Keratinocyte (primary cell): ENCODE data around the gene KCND2. TPM values are rescaled to one million over a fixed set of nuclear protein-coding genes. Genes with fewer than 3 reads are reported as not detected.

Experiments used
- DNase-seq: peaks from one replicate; pipeline ENCODE4 v3.0.0-alpha.2; 2011; ENCODE audit warnings: low read depth, missing footprints, low spot score
- FAIRE-seq: peaks from 2 replicates; lab custom pipeline; 2011; peaks lifted over from hg19 to GRCh38; lab: Jason Lieb, UNC
- H2AFZ ChIP-seq: 2 replicates; pipeline ENCODE4 v1.6.0; 2012; ENCODE audit warnings: low read length, control low read depth, inconsistent platforms; ENCODE audit not compliant: control insufficient read depth
- H3K27ac ChIP-seq: 2 replicates; pipeline ENCODE4 v1.5.1; 2011; ENCODE audit warnings: low read length; ENCODE audit not compliant: control insufficient read depth, insufficient read depth
- H3K27me3 ChIP-seq: 3 replicates; pipeline ENCODE4 v1.6.0; 2011; ENCODE audit warnings: low read length; ENCODE audit not compliant: control insufficient read depth, insufficient read depth; ENCODE audit errors: extremely low read depth
- H3K36me3 ChIP-seq, 2 experiments: 2 replicates in 1 of 2; 3 replicates in 1 of 2; pipeline ENCODE4 v1.5.1; 2011; ENCODE audit warnings: low read length in 2 of 2, mild to moderate bottlenecking in 1 of 2; ENCODE audit not compliant: control insufficient read depth in 2 of 2, insufficient read depth in 2 of 2; ENCODE audit errors: extremely low read depth in 1 of 2
- H3K4me1 ChIP-seq: 3 replicates; pipeline ENCODE4 v1.5.1; 2011; ENCODE audit warnings: low read length; ENCODE audit not compliant: control insufficient read depth, insufficient read depth; ENCODE audit errors: extremely low read depth
- H3K4me2 ChIP-seq: 3 replicates; pipeline ENCODE4 v1.6.0; 2011; ENCODE audit warnings: low read depth, low read length; ENCODE audit not compliant: control insufficient read depth, insufficient read depth; ENCODE audit errors: extremely low read depth
- H3K4me3 ChIP-seq, 3 experiments: fragments of 200-600 bp in 1 of 3; sonication (generic) in 1 of 3; 2 replicates in 2 of 3; 3 replicates in 1 of 3; pipeline ENCODE4 v1.5.1; 2011 to 2016; ENCODE audit warnings: low read length in 3 of 3, mild to moderate bottlenecking in 3 of 3, control low read depth in 2 of 3, inconsistent platforms in 1 of 3, low read depth in 1 of 3, mixed read lengths in 1 of 3, mixed run types in 1 of 3, moderate library complexity in 1 of 3; ENCODE audit not compliant: control insufficient read depth in 2 of 3, insufficient read depth in 2 of 3; ENCODE audit errors: extremely low read depth in 1 of 3
- H3K79me2 ChIP-seq: 2 replicates; pipeline ENCODE4 v1.6.0; 2012; ENCODE audit warnings: low read length; ENCODE audit not compliant: control insufficient read depth, insufficient read depth
- H3K9ac ChIP-seq: 3 replicates; pipeline ENCODE4 v1.6.0; 2011; ENCODE audit warnings: low read length; ENCODE audit not compliant: control insufficient read depth, insufficient read depth; ENCODE audit errors: extremely low read depth
- H3K9me1 ChIP-seq: 3 replicates; pipeline ENCODE4 v1.6.0; 2011; ENCODE audit warnings: low read length; ENCODE audit not compliant: control insufficient read depth, insufficient read depth; ENCODE audit errors: extremely low read depth
- H3K9me3 ChIP-seq: 2 replicates; pipeline ENCODE4 v1.5.1; 2012; ENCODE audit warnings: low read depth, low read length; ENCODE audit not compliant: control insufficient read depth
- H4K20me1 ChIP-seq: 3 replicates; pipeline ENCODE4 v1.6.0; 2011; ENCODE audit warnings: low read length; ENCODE audit not compliant: control insufficient read depth, insufficient read depth; ENCODE audit errors: extremely low read depth
- EZH2 ChIP-seq: IDR thresholded peaks from one replicate; pipeline ENCODE4 v1.6.1; 2012; ENCODE audit warnings: inconsistent platforms, mild to moderate bottlenecking, low read length, moderate library complexity
- dilution Hi-C: fragments of 300-500 bp; cut with MboI; formaldehyde crosslinking; loops from one replicate; pipeline ENCODE4 v1.7.0; 2020; ENCODE audit warnings: low sequenced_read_pairs; ENCODE audit not compliant: extremely low pct_ligation_motif_present
- polyA plus RNA-seq, 5 experiments: library from polyadenylated mRNA; depleted of rRNA in 3 of 5; stranded (reverse) in 3 of 5; stranded (forward) in 1 of 5; unstranded in 1 of 5; fragments of >200 nt; gene quantifications; 1 replicate in 1 of 5; 2 replicates in 3 of 5; 3 replicates in 1 of 5; pipeline versions ENCODE4 v1.2.1 to v1.2.3, GENCODE V29; 2011 to 2012; ENCODE audit warnings: missing spikeins in 2 of 5, low read depth in 1 of 5, low replicate concordance in 1 of 5
- TF ChIP-seq, protein P1 (sequence below), 3 experiments: IDR thresholded peaks in 1 of 3; conservative IDR thresholded peaks in 1 of 3; optimal IDR thresholded peaks in 1 of 3; 2 replicates in 2 of 3; 3 replicates in 1 of 3; pipeline versions ENCODE3 to v1.5.1; 2011; ENCODE audit warnings: low read length in 3 of 3, mild to moderate bottlenecking in 3 of 3, moderate library complexity in 2 of 3, control low read depth in 1 of 3, inconsistent platforms in 1 of 3; ENCODE audit not compliant: insufficient read depth in 2 of 3; ENCODE audit errors: extremely low read depth in 1 of 3

The KCND2 gene
- polyA plus RNA-seq, 1 donor (not counting 4 experiments of a cell fraction or from before 2014, with no cell fraction given) = not detected

DNA sequence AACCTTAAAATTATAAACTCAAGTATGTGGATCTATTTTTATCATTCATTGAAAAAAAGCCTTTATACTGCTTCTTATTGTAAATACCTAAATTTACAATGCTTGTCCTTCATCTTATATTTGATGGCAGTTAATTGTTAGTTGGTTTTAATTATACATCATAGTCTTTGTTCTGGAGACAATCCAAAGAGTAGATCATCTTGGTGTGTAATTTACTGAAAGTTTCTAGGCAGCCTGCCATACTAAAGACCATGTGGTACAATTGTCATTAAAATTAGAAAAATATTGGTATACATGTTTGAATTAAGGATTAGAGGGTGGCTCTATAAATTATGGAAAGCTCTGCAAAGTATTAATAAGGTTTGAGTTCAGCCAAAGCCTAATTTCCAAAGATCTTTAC is 231.4 kb downstream of the KCND2 start:
- no peaks in the 10 kb centered on the region for H3K36me3 ChIP-seq
- no peaks in the 10 kb centered on the region for H3K27me3 ChIP-seq
- H2AFZ ChIP-seq = no peak overlapping the region
- H3K9me3 ChIP-seq = no peaks in the 10 kb centered on the region
- dilution Hi-C loops = no loop called here
- H4K20me1 ChIP-seq = no peaks in the 10 kb centered on the region
- no peak for DNase-seq
- no peak overlapping the region for H3K27ac ChIP-seq
- H3K4me1 ChIP-seq = no peaks in the 10 kb centered on the region
- no peak for TF ChIP-seq EZH2
- TF ChIP-seq, protein P1, sequence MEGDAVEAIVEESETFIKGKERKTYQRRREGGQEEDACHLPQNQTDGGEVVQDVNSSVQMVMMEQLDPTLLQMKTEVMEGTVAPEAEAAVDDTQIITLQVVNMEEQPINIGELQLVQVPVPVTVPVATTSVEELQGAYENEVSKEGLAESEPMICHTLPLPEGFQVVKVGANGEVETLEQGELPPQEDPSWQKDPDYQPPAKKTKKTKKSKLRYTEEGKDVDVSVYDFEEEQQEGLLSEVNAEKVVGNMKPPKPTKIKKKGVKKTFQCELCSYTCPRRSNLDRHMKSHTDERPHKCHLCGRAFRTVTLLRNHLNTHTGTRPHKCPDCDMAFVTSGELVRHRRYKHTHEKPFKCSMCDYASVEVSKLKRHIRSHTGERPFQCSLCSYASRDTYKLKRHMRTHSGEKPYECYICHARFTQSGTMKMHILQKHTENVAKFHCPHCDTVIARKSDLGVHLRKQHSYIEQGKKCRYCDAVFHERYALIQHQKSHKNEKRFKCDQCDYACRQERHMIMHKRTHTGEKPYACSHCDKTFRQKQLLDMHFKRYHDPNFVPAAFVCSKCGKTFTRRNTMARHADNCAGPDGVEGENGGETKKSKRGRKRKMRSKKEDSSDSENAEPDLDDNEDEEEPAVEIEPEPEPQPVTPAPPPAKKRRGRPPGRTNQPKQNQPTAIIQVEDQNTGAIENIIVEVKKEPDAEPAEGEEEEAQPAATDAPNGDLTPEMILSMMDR (optimal IDR thresholded peaks at IDR 0.05 in 1 of 3, IDR thresholded peaks at IDR 0.05 in 1 of 3, conservative IDR thresholded peaks at IDR 0.05 in 1 of 3; ENCODE audit: extremely low read depth in 1 of 3, insufficient read depth in 2 of 3, low read length in 3 of 3) = no peak
- no peaks in the 10 kb centered on the region for H3K79me2 ChIP-seq
- H3K9ac ChIP-seq = no peak overlapping the region
- no peak for FAIRE-seq
- H3K4me2 ChIP-seq = no peak overlapping the region
- H3K9me1 ChIP-seq = no peaks in the 10 kb centered on the region
- H3K4me3 ChIP-seq = no peak overlapping the region

DNA sequence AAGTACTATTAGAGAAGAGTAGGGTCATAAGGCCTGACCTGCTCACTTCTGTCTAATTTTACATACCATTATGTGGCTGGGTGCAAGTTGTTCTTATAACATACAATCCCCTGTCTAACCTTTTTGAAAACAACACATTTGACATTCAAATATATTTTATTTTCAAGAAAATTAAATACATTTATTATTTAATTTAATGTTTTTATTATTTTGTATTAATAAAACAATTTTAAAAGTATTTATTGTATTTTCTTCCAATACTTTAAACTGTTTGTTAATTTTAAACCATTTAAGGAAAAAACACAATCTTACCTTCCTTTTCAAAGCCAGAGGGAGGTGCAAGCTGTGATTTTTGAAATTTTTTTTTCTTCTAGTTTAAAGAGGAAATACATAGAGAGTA is 232.8 kb downstream of the KCND2 start:
- no peaks in the 10 kb centered on the region for H3K4me1 ChIP-seq
- dilution Hi-C loops = no loop called here
- TF ChIP-seq EZH2 = no peak
- TF ChIP-seq, protein P1 (optimal IDR thresholded peaks at IDR 0.05 in 1 of 3, IDR thresholded peaks at IDR 0.05 in 1 of 3, conservative IDR thresholded peaks at IDR 0.05 in 1 of 3; ENCODE audit: extremely low read depth in 1 of 3, insufficient read depth in 2 of 3, low read length in 3 of 3) = no peak
- H3K4me3 ChIP-seq = no peak overlapping the region
- no peaks in the 10 kb centered on the region for H3K9me3 ChIP-seq
- no peak overlapping the region for H3K4me2 ChIP-seq
- no peak overlapping the region for H3K27ac ChIP-seq
- H3K9ac ChIP-seq = no peak overlapping the region
- H3K79me2 ChIP-seq = no peaks in the 10 kb centered on the region
- H3K36me3 ChIP-seq = no peaks in the 10 kb centered on the region
- FAIRE-seq = no peak
- H3K9me1 ChIP-seq = no peaks in the 10 kb centered on the region
- DNase-seq = no peak
- no peaks in the 10 kb centered on the region for H3K27me3 ChIP-seq
- no peak overlapping the region for H2AFZ ChIP-seq
- no peaks in the 10 kb centered on the region for H4K20me1 ChIP-seq
